BLaER1 (cell line): Measurements from ENCODE around the gene IGLL5.

Source experiments
- H3K27ac ChIP-seq: shearing (Covaris generic); formaldehyde crosslinking; 2 replicates; pipeline ENCODE4 v1.8.1; 2022
- H3K27me3 ChIP-seq: shearing (Covaris generic); formaldehyde crosslinking; 2 replicates; pipeline ENCODE4 v1.8.1; 2022
- H3K36me3 ChIP-seq: shearing (Covaris generic); formaldehyde crosslinking; 2 replicates; pipeline ENCODE4 v1.8.1; 2022
- H3K4me1 ChIP-seq: shearing (Covaris generic); formaldehyde crosslinking; 2 replicates; pipeline ENCODE4 v1.8.1; 2022
- H3K4me2 ChIP-seq: shearing (Covaris generic); formaldehyde crosslinking; 2 replicates; pipeline ENCODE4 v1.8.1; 2022
- H3K4me3 ChIP-seq: shearing (Covaris generic); formaldehyde crosslinking; 2 replicates; pipeline ENCODE4 v1.8.1; 2022
- H3K9ac ChIP-seq: shearing (Covaris generic); formaldehyde crosslinking; 2 replicates; pipeline ENCODE4 v1.8.1; 2022
- H3K9me3 ChIP-seq: shearing (Covaris generic); formaldehyde crosslinking; 2 replicates; pipeline ENCODE4 v1.8.1; 2022
- H4K20me1 ChIP-seq: shearing (Covaris generic); formaldehyde crosslinking; 2 replicates; pipeline ENCODE4 v1.8.1; 2022
- Cebpa-rat ChIP-seq: shearing (Covaris generic); IDR thresholded peaks from 2 replicates; pipeline ENCODE4 v1.8.1; 2022

IGLL5 gene

GRCh38 chr22:22849640-22850610, 37.7 kb upstream of the IGLL5 start:
- Histone ChIP-seq H3K27ac (peak overlapping the region; percentile 83), H3K36me3 (no peaks in the 10 kb centered on the region), H3K4me2 (peak overlapping the region; percentile 82), H3K27me3 (no peaks in the 10 kb centered on the region), H4K20me1 (no peaks in the 10 kb centered on the region), H3K9ac (peak overlapping the region; percentile 61), H3K4me1 (peaks cover 79% of the 10 kb centered on the region), H3K4me3 (no peak overlapping the region), H3K9me3 (peaks cover 10% of the 10 kb centered on the region; the same call in 1 of the 2 replicates)
- no peak for TF ChIP-seq Cebpa-rat

GRCh38 chr22:22851969-22852368, 35.6 kb upstream of the IGLL5 start:
- Histone ChIP-seq H3K4me3 (no peak overlapping the region), H3K27me3 (no peaks in the 10 kb centered on the region), H3K36me3 (no peaks in the 10 kb centered on the region), H3K4me2 (no peak overlapping the region), H4K20me1 (no peaks in the 10 kb centered on the region), H3K27ac (no peak overlapping the region), H3K9me3 (no peaks in the 10 kb centered on the region), H3K9ac (no peak overlapping the region), H3K4me1 (peaks cover 92% of the 10 kb centered on the region)
- TF ChIP-seq Cebpa-rat = 0 out of 2 replicates have a peak, but pooled peaks have one; percentile 15

- Histone ChIP-seq H4K20me1 (no peaks in the 10 kb centered on the region), H3K36me3 (no peaks in the 10 kb centered on the region), H3K4me1 (peaks cover 92% of the 10 kb centered on the region), H3K9me3 (no peaks in the 10 kb centered on the region), H3K27me3 (no peaks in the 10 kb centered on the region), H3K27ac (no peak overlapping the region), H3K9ac (no peak overlapping the region), H3K4me3 (no peak overlapping the region), H3K4me2 (peak overlapping the region; percentile 91)
- TF ChIP-seq Cebpa-rat = no peak
These were observed 33.9 kb upstream of the IGLL5 start for GRCh38 chr22:22853713-22854112.

- Histone ChIP-seq H3K27me3 (no peaks in the 10 kb centered on the region), H3K9ac (no peak overlapping the region; the same call in 1 of the 2 replicates), H3K4me2 (peak overlapping the region; percentile 91), H3K36me3 (no peaks in the 10 kb centered on the region), H3K4me3 (no peak overlapping the region), H3K27ac (no peak overlapping the region), H4K20me1 (no peaks in the 10 kb centered on the region), H3K4me1 (peaks cover 92% of the 10 kb centered on the region), H3K9me3 (no peaks in the 10 kb centered on the region)
- no peak for TF ChIP-seq Cebpa-rat
These were observed 33.1 kb upstream of the IGLL5 start for GRCh38 chr22:22854466-22854865.

- Histone ChIP-seq H4K20me1 (no peaks in the 10 kb centered on the region), H3K36me3 (no peaks in the 10 kb centered on the region), H3K4me3 (no peak overlapping the region), H3K4me2 (peak overlapping the region; percentile 91), H3K4me1 (peaks cover 92% of the 10 kb centered on the region), H3K27ac (peak overlapping the region; percentile 87), H3K27me3 (no peaks in the 10 kb centered on the region), H3K9ac (peak overlapping the region; percentile 64), H3K9me3 (no peaks in the 10 kb centered on the region)
- TF ChIP-seq Cebpa-rat = no peak
These were observed 32.5 kb upstream of the IGLL5 start for GRCh38 chr22:22855085-22855484.

- H3K4me2 ChIP-seq = peak overlapping the region; percentile 91
- no peaks in the 10 kb centered on the region for H3K36me3 ChIP-seq
- H3K9ac ChIP-seq = peak overlapping the region; percentile 77
- peaks cover 85% of the 10 kb centered on the region for H3K4me1 ChIP-seq
- H3K4me3 ChIP-seq = no peak overlapping the region; the same call in 1 of the 2 replicates
- no peaks in the 10 kb centered on the region for H3K9me3 ChIP-seq
- no peaks in the 10 kb centered on the region for H3K27me3 ChIP-seq
- no peaks in the 10 kb centered on the region for H4K20me1 ChIP-seq
- TF ChIP-seq Cebpa-rat = no peak
- peak overlapping the region; percentile 87 for H3K27ac ChIP-seq
These were observed 31.9 kb upstream of the IGLL5 start for GRCh38 chr22:22855617-22856308.

GRCh38 chr22:22856364-22856763, 31.3 kb upstream of the IGLL5 start:
- H4K20me1 ChIP-seq = no peaks in the 10 kb centered on the region
- H3K27me3 ChIP-seq = no peaks in the 10 kb centered on the region
- peak overlapping the region; percentile 77; the same call in 1 of the 2 replicates for H3K9ac ChIP-seq
- no peaks in the 10 kb centered on the region for H3K36me3 ChIP-seq
- peak overlapping the region; percentile 87 for H3K27ac ChIP-seq
- TF ChIP-seq Cebpa-rat = no peak
- peak overlapping the region; percentile 9; the same call in 1 of the 2 replicates for H3K4me3 ChIP-seq
- H3K4me1 ChIP-seq = peaks cover 83% of the 10 kb centered on the region
- H3K4me2 ChIP-seq = peak overlapping the region; percentile 91
- no peaks in the 10 kb centered on the region for H3K9me3 ChIP-seq

- Histone ChIP-seq H3K4me1 (peaks cover 83% of the 10 kb centered on the region), H3K36me3 (no peaks in the 10 kb centered on the region), H4K20me1 (no peaks in the 10 kb centered on the region), H3K27me3 (no peaks in the 10 kb centered on the region), H3K4me2 (peak overlapping the region; percentile 91), H3K9me3 (no peaks in the 10 kb centered on the region), H3K9ac (peak overlapping the region; percentile 77), H3K4me3 (peak overlapping the region; percentile 9; the same call in 1 of the 2 replicates), H3K27ac (peak overlapping the region; percentile 87)
- no peak for TF ChIP-seq Cebpa-rat
These were observed 30.6 kb upstream of the IGLL5 start for GRCh38 chr22:22856885-22857606.
